CD4-positive, alpha-beta memory T cell (primary cell): Measurements from ENCODE around the gene EPHA6. TPM values are rescaled to one million over a fixed set of nuclear protein-coding genes. Genes with fewer than 3 reads are reported as not detected.
"Not testable (repeated sequence)": the region's sequence is repeated elsewhere in the genome, so short reads cannot be mapped to it uniquely, and the experiment has no call there.

Experiments used
- CTCF ChIA-PET: fragments of 350-600 bp; sonication (Branson Sonifier 250); formaldehyde crosslinking; loops from one replicate; lab custom pipeline; 2021; ENCODE audit warnings: inconsistent platforms; ENCODE audit not compliant: partially characterized antibody; lab: Charles Lee
- POLR2A ChIA-PET: fragments of 350-600 bp; sonication (Branson Sonifier 250); formaldehyde crosslinking; loops from one replicate; lab custom pipeline; 2021; ENCODE audit not compliant: partially characterized antibody; lab: Charles Lee
- DNase-seq, 5 donors: peaks; one replicate each; pipeline versions ENCODE4 v3.0.0 to v3.0.0-alpha.2; 2020 to 2022; ENCODE audit warnings: mixed read lengths in 1 of 5
- H3K27ac ChIP-seq: one replicate; pipeline ENCODE4 v1.7.0; 2013; ENCODE audit warnings: low read depth, low read length
- H3K27me3 ChIP-seq: 2 replicates; pipeline ENCODE4 v1.7.0; 2013; ENCODE audit warnings: mild to moderate bottlenecking, low read length, moderate library complexity; ENCODE audit not compliant: insufficient read depth
- H3K36me3 ChIP-seq: 2 replicates; pipeline ENCODE4 v1.7.0; 2013; ENCODE audit warnings: mild to moderate bottlenecking, low read length, moderate library complexity; ENCODE audit not compliant: insufficient read depth
- H3K4me1 ChIP-seq: 2 replicates; pipeline ENCODE4 v1.7.0; 2013; ENCODE audit warnings: mild to moderate bottlenecking, low read length, moderate library complexity; ENCODE audit not compliant: insufficient read depth
- H3K4me3 ChIP-seq, 2 donors: one replicate each; pipeline ENCODE4 v1.7.0; 2013; ENCODE audit warnings: low read length in 2 of 2, mild to moderate bottlenecking in 1 of 2
- H3K9me3 ChIP-seq, 2 donors: one replicate each; pipeline ENCODE4 v1.7.0; 2013; ENCODE audit warnings: low read length in 2 of 2, control low read depth in 1 of 2; ENCODE audit not compliant: control insufficient read depth in 1 of 2
- H3K27ac Mint-ChIP-seq, 7 donors: one replicate each; pipeline ENCODE4 v1.8.0; 2020 to 2021; ENCODE audit warnings: mixed read lengths in 7 of 7, mild to moderate bottlenecking in 6 of 7, inconsistent platforms in 3 of 7, moderate library complexity in 3 of 7
- H3K27me3 Mint-ChIP-seq, 2 donors: one replicate each; pipeline ENCODE4 v1.8.0; 2020 to 2021; ENCODE audit warnings: mixed read lengths in 2 of 2
- H3K36me3 Mint-ChIP-seq, 2 donors: one replicate each; pipeline ENCODE4 v1.8.0; 2020 to 2021; ENCODE audit warnings: mixed read lengths in 2 of 2, inconsistent platforms in 1 of 2, mild to moderate bottlenecking in 1 of 2
- H3K4me1 Mint-ChIP-seq, 4 donors: one replicate each; pipeline ENCODE4 v1.8.0; 2020 to 2021; ENCODE audit warnings: mixed read lengths in 4 of 4, mild to moderate bottlenecking in 1 of 4
- H3K4me3 Mint-ChIP-seq, 8 donors: one replicate each; pipeline ENCODE4 v1.8.0; 2020 to 2021; ENCODE audit warnings: mixed read lengths in 8 of 8, mild to moderate bottlenecking in 7 of 8, moderate library complexity in 6 of 8, inconsistent platforms in 3 of 8
- H3K9me3 Mint-ChIP-seq, 8 donors: one replicate each; pipeline ENCODE4 v1.8.0; 2020 to 2021; ENCODE audit warnings: mixed read lengths in 8 of 8, mild to moderate bottlenecking in 5 of 8, inconsistent platforms in 3 of 8, moderate library complexity in 1 of 8
- intact Hi-C: fragments of 100-400 bp; cut with micrococcal nuclease; formaldehyde crosslinking; loops from one replicate; pipeline ENCODE4 v1.15.1; 2023
- polyA plus RNA-seq, 2 donors: library from polyadenylated mRNA; unstranded; fragments of 300-500 nt; fragmentation: Illumina TruSeq; gene quantifications; one replicate each; pipeline ENCODE4 v1.2.3, GENCODE V29; 2021
- total RNA-seq, 2 experiments: library from RNA; stranded (reverse); gene quantifications; one replicate each; pipeline ENCODE4 v1.2.3, GENCODE V29; 2021

The EPHA6 gene
- total and polyA plus RNA-seq, 4 experiments from 2014 or later, result not detected

DNA sequence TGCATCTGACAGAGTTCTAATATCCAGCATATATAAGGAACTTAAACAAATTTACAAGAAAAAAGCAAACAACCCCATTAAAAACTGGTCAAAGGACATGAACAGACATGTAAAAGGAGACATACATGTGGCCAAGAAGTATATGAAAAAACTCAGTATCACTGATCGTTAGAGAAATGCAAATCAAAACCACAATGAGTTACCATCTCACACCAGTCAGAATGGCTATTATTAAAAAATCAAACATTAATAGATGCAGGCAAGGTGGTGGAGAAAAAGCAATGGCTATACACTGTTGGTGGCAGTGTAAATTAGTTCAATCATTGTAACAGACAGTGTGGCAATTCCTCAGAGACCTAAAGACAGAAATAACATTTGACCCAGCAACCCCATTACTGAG, 806.1 kb downstream of the EPHA6 start:
- H3K4me3 Mint-ChIP-seq, H3K36me3 Mint-ChIP-seq, H3K9me3 ChIP-seq, H3K27ac Mint-ChIP-seq, H3K4me1 Mint-ChIP-seq, POLR2A ChIA-PET, H3K36me3 ChIP-seq, H3K27ac ChIP-seq, CTCF ChIA-PET, H3K27me3 ChIP-seq, H3K4me3 ChIP-seq, H3K4me1 ChIP-seq, H3K27me3 Mint-ChIP-seq, intact Hi-C loops, DNase-seq: not testable (repeated sequence)
- peaks cover 0 to 12% (median 7%) of the 10 kb centered on the region in 8 donors for H3K9me3 Mint-ChIP-seq

- Mint-ChIP-seq H3K9me3 (peaks cover 0 to 5% (median 1%) of the 10 kb centered on the region in 8 donors), H3K27me3 (peaks cover 0 to 2% of the 10 kb centered on the region in 2 donors), H3K4me1 (no peaks in the 10 kb centered on the region), H3K4me3 (no peak overlapping the region), H3K36me3 (no peaks in the 10 kb centered on the region), H3K27ac (no peak overlapping the region)
- intact Hi-C loops, result no loop called here
- ChIA-PET POLR2A (no interaction called here), CTCF (no interaction called here)
- no peaks in the 10 kb centered on the region for H3K9me3 ChIP-seq
- no peak overlapping the region for H3K27ac ChIP-seq
- no peak overlapping the region for H3K4me3 ChIP-seq
- no peaks in the 10 kb centered on the region for H3K4me1 ChIP-seq
- H3K36me3 ChIP-seq, result no peaks in the 10 kb centered on the region
- H3K27me3 ChIP-seq, result no peaks in the 10 kb centered on the region
- no peak for DNase-seq
Measured at GRCh38 chr3:97636465-97636864, 822.1 kb downstream of the EPHA6 start.

DNA sequence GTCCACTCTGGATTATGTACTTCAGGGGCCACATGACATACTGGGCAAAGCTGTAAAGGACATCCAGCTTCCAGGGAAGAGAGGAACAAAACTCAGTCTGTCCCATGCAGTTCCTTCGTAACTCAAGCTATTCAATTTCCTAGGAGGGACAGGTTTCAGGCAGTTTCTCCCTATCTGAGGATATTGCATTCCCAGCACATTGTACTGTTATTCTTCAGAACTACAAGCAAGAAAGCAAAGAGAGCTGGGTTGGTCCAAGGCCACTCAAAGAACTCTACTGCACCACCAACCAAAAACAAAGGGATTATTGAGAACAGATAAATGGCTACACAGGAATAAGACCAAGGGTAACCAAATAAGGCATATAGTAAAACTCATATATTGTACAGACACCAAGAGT, 832.5 kb downstream of the EPHA6 start:
- peaks cover 0 to 2% (median 0%) of the 10 kb centered on the region in 8 donors for H3K9me3 Mint-ChIP-seq
- CTCF ChIA-PET, result no interaction called here
- Histone ChIP-seq H3K27me3 (no peaks in the 10 kb centered on the region), H3K4me3 (no peak overlapping the region), H3K27ac (no peak overlapping the region), H3K4me1 (no peaks in the 10 kb centered on the region), H3K36me3 (no peaks in the 10 kb centered on the region), H3K9me3 (no peaks in the 10 kb centered on the region)
- H3K4me1 Mint-ChIP-seq, result no peaks in the 10 kb centered on the region
- H3K27me3 Mint-ChIP-seq, result peaks cover 3% of the 10 kb centered on the region in 2 donors
- POLR2A ChIA-PET, result no interaction called here
- no peak overlapping the region for H3K4me3 Mint-ChIP-seq
- intact Hi-C loops, result no loop called here
- DNase-seq, result no peak
- H3K27ac Mint-ChIP-seq, result no peak overlapping the region
- H3K36me3 Mint-ChIP-seq, result no peaks in the 10 kb centered on the region

DNA sequence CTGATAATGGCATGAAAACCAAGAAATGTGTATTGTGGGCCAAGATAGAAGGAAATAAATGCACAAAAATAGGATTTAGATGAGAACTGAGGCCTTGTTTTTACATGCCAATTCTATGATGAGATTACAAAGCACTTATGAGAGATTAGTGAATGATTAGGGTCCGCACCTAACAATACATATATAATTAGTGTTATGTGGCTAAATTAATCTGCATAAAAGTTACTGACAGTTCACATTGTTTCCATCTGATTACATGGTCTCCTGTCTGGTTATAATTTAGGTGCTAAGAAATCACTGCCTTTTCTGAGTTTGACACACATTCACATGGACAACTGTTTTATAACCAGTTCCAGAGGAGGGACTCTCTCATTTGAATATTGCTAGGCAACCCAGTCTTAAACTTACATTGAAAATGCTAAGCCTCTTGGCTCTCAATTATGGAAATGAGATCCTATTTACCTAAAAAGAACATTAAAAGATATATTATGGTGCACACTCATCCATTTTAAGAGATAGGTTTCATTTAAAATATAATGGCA, 833.1 kb downstream of the EPHA6 start:
- Mint-ChIP-seq H3K27ac (no peak overlapping the region), H3K4me3 (no peak overlapping the region), H3K9me3 (peaks cover 0 to 2% (median 0%) of the 10 kb centered on the region in 8 donors), H3K4me1 (no peaks in the 10 kb centered on the region), H3K27me3 (peaks cover 3 to 4% of the 10 kb centered on the region in 2 donors), H3K36me3 (no peaks in the 10 kb centered on the region)
- Histone ChIP-seq H3K4me3 (no peak overlapping the region), H3K9me3 (no peaks in the 10 kb centered on the region), H3K36me3 (no peaks in the 10 kb centered on the region), H3K27me3 (no peaks in the 10 kb centered on the region), H3K4me1 (no peaks in the 10 kb centered on the region), H3K27ac (no peak overlapping the region)
- ChIA-PET CTCF (no interaction called here), POLR2A (no interaction called here)
- no peak for DNase-seq
- intact Hi-C loops, result no loop called here

GRCh38 chr3:97655971-97656370, 841.6 kb downstream of the EPHA6 start:
- no peaks in the 10 kb centered on the region for H3K27me3 ChIP-seq
- H3K9me3 ChIP-seq, result no peaks in the 10 kb centered on the region
- H3K4me1 Mint-ChIP-seq, result no peaks in the 10 kb centered on the region
- POLR2A ChIA-PET, result no interaction called here
- H3K4me1 ChIP-seq, result no peaks in the 10 kb centered on the region
- DNase-seq, result no peak
- H3K9me3 Mint-ChIP-seq, result no peaks in the 10 kb centered on the region
- H3K27ac ChIP-seq, result no peak overlapping the region
- no peak overlapping the region for H3K27ac Mint-ChIP-seq
- H3K4me3 ChIP-seq, result no peak overlapping the region
- H3K4me3 Mint-ChIP-seq, result no peak overlapping the region
- peaks cover 0 to 7% of the 10 kb centered on the region in 2 donors for H3K27me3 Mint-ChIP-seq
- H3K36me3 Mint-ChIP-seq, result no peaks in the 10 kb centered on the region
- intact Hi-C loops, result no loop called here
- H3K36me3 ChIP-seq, result no peaks in the 10 kb centered on the region
- CTCF ChIA-PET, result no interaction called here

GRCh38 chr3:97656638-97657037, 842.2 kb downstream of the EPHA6 start:
- H3K9me3 ChIP-seq, result no peaks in the 10 kb centered on the region
- no peaks in the 10 kb centered on the region for H3K4me1 ChIP-seq
- Mint-ChIP-seq H3K4me1 (no peaks in the 10 kb centered on the region), H3K27me3 (peaks cover 0 to 7% of the 10 kb centered on the region in 2 donors), H3K36me3 (no peaks in the 10 kb centered on the region), H3K4me3 (no peak overlapping the region), H3K9me3 (no peaks in the 10 kb centered on the region), H3K27ac (no peak overlapping the region)
- intact Hi-C loops, result no loop called here
- no peak overlapping the region for H3K4me3 ChIP-seq
- no peak overlapping the region for H3K27ac ChIP-seq
- H3K36me3 ChIP-seq, result no peaks in the 10 kb centered on the region
- DNase-seq, result no peak
- ChIA-PET POLR2A (no interaction called here), CTCF (no interaction called here)
- H3K27me3 ChIP-seq, result no peaks in the 10 kb centered on the region

- H3K4me1 ChIP-seq, result no peaks in the 10 kb centered on the region
- H3K36me3 ChIP-seq, result no peaks in the 10 kb centered on the region
- DNase-seq, result no peak
- H3K27me3 ChIP-seq, result no peaks in the 10 kb centered on the region
- POLR2A ChIA-PET, result no interaction called here
- CTCF ChIA-PET, result no interaction called here
- no peaks in the 10 kb centered on the region for H3K9me3 ChIP-seq
- Mint-ChIP-seq H3K27me3 (peaks cover 0 to 5% of the 10 kb centered on the region in 2 donors), H3K36me3 (no peaks in the 10 kb centered on the region), H3K9me3 (peaks cover 0 to 1% (median 0%) of the 10 kb centered on the region in 8 donors), H3K4me3 (no peak overlapping the region), H3K27ac (no peak overlapping the region), H3K4me1 (no peaks in the 10 kb centered on the region)
- no peak overlapping the region for H3K27ac ChIP-seq
- H3K4me3 ChIP-seq, result no peak overlapping the region
- intact Hi-C loops, result no loop called here
Measured at GRCh38 chr3:97658668-97659285, 844.4 kb downstream of the EPHA6 start.
